ENCODE measurements around the gene AIFM2. TPM values are rescaled to one million over a fixed set of nuclear protein-coding genes. Genes with fewer than 3 reads are reported as not detected.

Gene AIFM2
- total and polyA plus RNA-seq, 4 experiments from 2014 or later = 0.68 to 5.8 (median 3.7) TPM

- H3K4me1 Mint-ChIP-seq = peaks cover 11 to 47% (median 30%) of the 10 kb centered on the region in 4 donors
- CTCF ChIA-PET (ENCODE audit: partially characterized antibody) = interaction anchor here (0.6 to 7.9 kb wide), 12 partner anchors 17 to 1017 kb away, joined by 3 to 153 read pairs (median 8); partner anchors contain the start of gene SAR1A
- peak overlapping the region; percentile 75 to 91 (median 86) for H3K4me3 Mint-ChIP-seq
- H3K4me3 ChIP-seq (ENCODE audit: low read length in 2 of 2) = peak overlapping the region; percentile 6 to 87
- no peaks in the 10 kb centered on the region for H3K27me3 ChIP-seq (ENCODE audit: insufficient read depth, low read length)
- no peaks in the 10 kb centered on the region for H3K9me3 Mint-ChIP-seq
- H3K4me1 ChIP-seq (ENCODE audit: insufficient read depth, low read length) = peaks cover 33% of the 10 kb centered on the region
- H3K36me3 Mint-ChIP-seq = peaks cover 7 to 22% of the 10 kb centered on the region in 2 donors
- H3K27ac ChIP-seq (ENCODE audit: low read depth, low read length) = peak overlapping the region; percentile 78
- POLR2A ChIA-PET (ENCODE audit: partially characterized antibody) = interaction anchor here (2.2 to 5.3 kb wide), 7 partner anchors 8 to 88 kb away, joined by 10 to 119 read pairs (median 23); partner anchors contain the start of genes PPA1 and SAR1A
- no peaks in the 10 kb centered on the region for H3K36me3 ChIP-seq (ENCODE audit: insufficient read depth, low read length)
- peak overlapping the region; percentile 29 to 92 (median 59) for H3K27ac Mint-ChIP-seq
- no peaks in the 10 kb centered on the region for H3K9me3 ChIP-seq (ENCODE audit: control insufficient read depth in 1 of 2, low read length in 2 of 2)
- no peak for DNase-seq
- intact Hi-C loops (cut with micrococcal nuclease) = loop anchor here (1.0 kb wide), 1 partner anchor 28 kb away; no protein-coding TSS in a partner anchor
- H3K27me3 Mint-ChIP-seq = no peaks in the 10 kb centered on the region
These were observed 11.9 kb upstream of the AIFM2 start for GRCh38 chr10:70144372-70145110.

DNA sequence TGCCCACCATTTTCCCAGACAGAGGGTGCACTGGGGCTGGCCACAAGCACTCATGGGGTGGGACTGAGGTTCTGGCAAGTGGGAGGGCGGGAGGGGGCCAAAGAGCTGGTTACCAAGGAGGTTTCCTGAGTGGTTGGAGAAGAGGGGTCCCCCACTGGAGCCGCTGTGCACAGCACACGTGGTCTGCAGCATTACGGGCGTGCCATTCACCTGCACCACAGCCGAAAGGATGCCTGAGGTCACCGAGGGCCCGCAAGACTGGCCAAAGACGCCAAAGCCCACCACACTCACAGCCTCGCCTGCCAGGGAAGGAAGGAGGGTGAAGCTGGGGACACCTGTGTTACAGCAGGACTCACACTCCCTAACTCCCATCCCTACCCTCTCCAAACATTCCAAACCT is 9.9 kb upstream of the AIFM2 start:
- no peaks in the 10 kb centered on the region for H3K27me3 ChIP-seq (ENCODE audit: insufficient read depth, low read length)
- H3K36me3 ChIP-seq (ENCODE audit: insufficient read depth, low read length) = peaks cover 7% of the 10 kb centered on the region
- no peaks in the 10 kb centered on the region for H3K9me3 ChIP-seq (ENCODE audit: control insufficient read depth in 1 of 2, low read length in 2 of 2)
- Mint-ChIP-seq H3K27ac (peak overlapping the region in 2 of 7 donors; percentile 25 to 58), H3K4me1 (peaks cover 11 to 47% (median 29%) of the 10 kb centered on the region in 4 donors), H3K36me3 (peaks cover 7 to 23% of the 10 kb centered on the region in 2 donors), H3K27me3 (no peaks in the 10 kb centered on the region), H3K9me3 (no peaks in the 10 kb centered on the region), H3K4me3 (no peak overlapping the region)
- no peak overlapping the region for H3K27ac ChIP-seq (ENCODE audit: low read depth, low read length)
- intact Hi-C loops (cut with micrococcal nuclease) = no loop called here
- peaks cover 33% of the 10 kb centered on the region for H3K4me1 ChIP-seq (ENCODE audit: insufficient read depth, low read length)
- ChIA-PET POLR2A (ENCODE audit: partially characterized antibody) (no interaction called here), CTCF (ENCODE audit: partially characterized antibody) (interaction anchor here (5.9 kb wide), 1 partner anchor 25 kb away, joined by 153 read pairs; no protein-coding TSS in a partner anchor)
- no peak overlapping the region for H3K4me3 ChIP-seq (ENCODE audit: low read length in 2 of 2)
- DNase-seq = no peak

DNA sequence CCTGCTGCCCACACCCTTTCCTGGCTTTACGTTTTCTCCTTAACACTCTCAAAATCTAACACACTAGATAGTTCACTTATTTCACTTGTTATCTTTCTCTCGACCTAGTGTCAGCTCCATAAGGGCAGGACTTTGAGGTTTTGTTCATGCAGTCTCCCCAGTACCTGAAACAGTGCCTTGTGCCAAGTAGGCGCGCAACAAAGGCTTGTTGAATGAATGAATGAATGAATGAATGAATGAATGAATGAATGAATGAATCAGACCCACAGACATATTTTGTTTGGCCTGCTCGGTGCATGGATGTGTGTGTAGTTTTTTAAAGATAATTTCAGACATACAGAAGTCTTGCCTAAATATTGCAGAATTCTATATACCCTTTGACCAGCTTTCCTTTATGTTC is 7.7 kb upstream of the AIFM2 start:
- no peak overlapping the region for H3K4me3 Mint-ChIP-seq
- intact Hi-C loops (cut with micrococcal nuclease) = no loop called here
- no peak overlapping the region for H3K27ac Mint-ChIP-seq
- Histone ChIP-seq H3K4me1 (ENCODE audit: insufficient read depth, low read length) (peaks cover 24% of the 10 kb centered on the region), H3K27ac (ENCODE audit: low read depth, low read length) (no peak overlapping the region), H3K27me3 (ENCODE audit: insufficient read depth, low read length) (no peaks in the 10 kb centered on the region), H3K36me3 (ENCODE audit: insufficient read depth, low read length) (peaks cover 7% of the 10 kb centered on the region), H3K9me3 (ENCODE audit: control insufficient read depth in 1 of 2, low read length in 2 of 2) (no peaks in the 10 kb centered on the region), H3K4me3 (ENCODE audit: low read length in 2 of 2) (no peak overlapping the region)
- no peaks in the 10 kb centered on the region for H3K9me3 Mint-ChIP-seq
- peaks cover 15 to 41% (median 28%) of the 10 kb centered on the region in 4 donors for H3K4me1 Mint-ChIP-seq
- ChIA-PET CTCF (ENCODE audit: partially characterized antibody) (interaction anchor here (1.3 to 3.4 kb wide), 2 partner anchors 21 to 24 kb away, joined by 4 to 16 read pairs; no protein-coding TSS in a partner anchor), POLR2A (ENCODE audit: partially characterized antibody) (no interaction called here)
- H3K36me3 Mint-ChIP-seq = peaks cover 7 to 15% of the 10 kb centered on the region in 2 donors
- no peaks in the 10 kb centered on the region for H3K27me3 Mint-ChIP-seq
- no peak for DNase-seq

GRCh38 chr10:70139997-70140250 is 7.3 kb upstream of the AIFM2 start:
- POLR2A ChIA-PET (ENCODE audit: partially characterized antibody) = no interaction called here
- peak overlapping the region in 1 of 7 donors; percentile 55 for H3K27ac Mint-ChIP-seq

DNA sequence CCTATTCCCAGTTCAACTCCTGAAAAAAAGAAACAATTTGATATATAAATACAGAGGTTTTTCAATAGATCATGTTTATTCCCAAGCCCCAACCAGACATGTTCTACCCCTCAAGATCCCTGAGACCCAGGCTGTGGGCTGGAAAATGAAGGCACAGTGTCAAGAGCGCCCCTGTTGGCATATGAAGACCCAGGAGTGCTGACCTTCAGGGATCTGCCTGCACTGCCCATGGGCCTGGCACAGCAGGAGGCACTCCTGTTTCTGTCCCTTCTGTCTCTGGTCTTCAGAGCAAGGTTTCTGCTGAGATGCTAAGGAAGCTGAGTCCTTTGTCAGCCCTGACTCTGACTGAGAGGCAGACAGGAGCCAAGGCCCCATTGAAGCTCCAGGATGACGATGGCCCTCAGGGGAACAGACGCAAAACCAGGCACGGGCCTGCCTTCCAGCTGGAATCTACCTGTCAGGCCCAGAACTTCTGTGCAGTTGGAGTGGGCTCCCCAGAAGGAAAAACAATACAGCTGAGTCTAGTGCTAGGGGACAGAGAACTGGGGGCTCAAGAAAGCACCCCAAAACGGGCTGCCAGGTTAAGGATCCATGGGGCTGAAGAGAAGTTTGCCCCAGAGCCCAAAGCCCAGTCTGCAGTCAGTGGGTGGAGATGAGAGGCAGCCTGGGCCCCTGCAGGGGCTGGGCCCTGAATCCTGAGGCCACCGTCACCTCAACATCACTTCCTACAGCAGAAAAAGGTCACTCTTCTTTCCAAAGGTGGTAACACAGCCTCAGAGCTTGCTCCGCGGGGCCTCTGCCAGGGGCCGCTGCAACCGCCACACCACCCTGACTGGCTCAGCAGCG is 6.7 kb upstream of the AIFM2 start:
- H3K4me3 Mint-ChIP-seq = no peak overlapping the region
- peaks cover 7% of the 10 kb centered on the region for H3K36me3 ChIP-seq (ENCODE audit: insufficient read depth, low read length)
- no peaks in the 10 kb centered on the region for H3K9me3 Mint-ChIP-seq
- H3K9me3 ChIP-seq (ENCODE audit: control insufficient read depth in 1 of 2, low read length in 2 of 2) = no peaks in the 10 kb centered on the region
- ChIA-PET CTCF (ENCODE audit: partially characterized antibody) (interaction anchor here (0.9 to 3.4 kb wide), 3 partner anchors 20 to 54 kb away, joined by 3 to 16 read pairs (median 4); no protein-coding TSS in a partner anchor), POLR2A (ENCODE audit: partially characterized antibody) (no interaction called here)
- H3K36me3 Mint-ChIP-seq = peaks cover 7 to 15% of the 10 kb centered on the region in 2 donors
- no peak overlapping the region for H3K4me3 ChIP-seq (ENCODE audit: low read length in 2 of 2)
- H3K4me1 Mint-ChIP-seq = peaks cover 12 to 32% (median 23%) of the 10 kb centered on the region in 4 donors
- no peak for DNase-seq
- H3K27me3 Mint-ChIP-seq = no peaks in the 10 kb centered on the region
- intact Hi-C loops (cut with micrococcal nuclease) = no loop called here
- no peaks in the 10 kb centered on the region for H3K27me3 ChIP-seq (ENCODE audit: insufficient read depth, low read length)
- H3K27ac Mint-ChIP-seq = peak overlapping the region in 1 of 7 donors; percentile 35
- H3K27ac ChIP-seq (ENCODE audit: low read depth, low read length) = no peak overlapping the region
- H3K4me1 ChIP-seq (ENCODE audit: insufficient read depth, low read length) = peaks cover 15% of the 10 kb centered on the region

More at GRCh38 chr10:70139997-70140250, 7.3 kb upstream of the AIFM2 start:
- DNase-seq = no peak
- CTCF ChIA-PET (ENCODE audit: partially characterized antibody) = interaction anchor here (1.3 to 3.4 kb wide), 2 partner anchors 21 to 24 kb away, joined by 4 to 16 read pairs; no protein-coding TSS in a partner anchor
- H3K9me3 Mint-ChIP-seq = no peaks in the 10 kb centered on the region
- intact Hi-C loops (cut with micrococcal nuclease) = no loop called here
- H3K4me1 Mint-ChIP-seq = peaks cover 15 to 38% (median 27%) of the 10 kb centered on the region in 4 donors
- H3K4me3 Mint-ChIP-seq = no peak overlapping the region
- Histone ChIP-seq H3K27ac (ENCODE audit: low read depth, low read length) (no peak overlapping the region), H3K4me1 (ENCODE audit: insufficient read depth, low read length) (peaks cover 20% of the 10 kb centered on the region), H3K36me3 (ENCODE audit: insufficient read depth, low read length) (peaks cover 7% of the 10 kb centered on the region), H3K27me3 (ENCODE audit: insufficient read depth, low read length) (no peaks in the 10 kb centered on the region), H3K9me3 (ENCODE audit: control insufficient read depth in 1 of 2, low read length in 2 of 2) (no peaks in the 10 kb centered on the region), H3K4me3 (ENCODE audit: low read length in 2 of 2) (no peak overlapping the region)
- H3K27me3 Mint-ChIP-seq = no peaks in the 10 kb centered on the region
- H3K36me3 Mint-ChIP-seq = peaks cover 7 to 15% of the 10 kb centered on the region in 2 donors

DNA sequence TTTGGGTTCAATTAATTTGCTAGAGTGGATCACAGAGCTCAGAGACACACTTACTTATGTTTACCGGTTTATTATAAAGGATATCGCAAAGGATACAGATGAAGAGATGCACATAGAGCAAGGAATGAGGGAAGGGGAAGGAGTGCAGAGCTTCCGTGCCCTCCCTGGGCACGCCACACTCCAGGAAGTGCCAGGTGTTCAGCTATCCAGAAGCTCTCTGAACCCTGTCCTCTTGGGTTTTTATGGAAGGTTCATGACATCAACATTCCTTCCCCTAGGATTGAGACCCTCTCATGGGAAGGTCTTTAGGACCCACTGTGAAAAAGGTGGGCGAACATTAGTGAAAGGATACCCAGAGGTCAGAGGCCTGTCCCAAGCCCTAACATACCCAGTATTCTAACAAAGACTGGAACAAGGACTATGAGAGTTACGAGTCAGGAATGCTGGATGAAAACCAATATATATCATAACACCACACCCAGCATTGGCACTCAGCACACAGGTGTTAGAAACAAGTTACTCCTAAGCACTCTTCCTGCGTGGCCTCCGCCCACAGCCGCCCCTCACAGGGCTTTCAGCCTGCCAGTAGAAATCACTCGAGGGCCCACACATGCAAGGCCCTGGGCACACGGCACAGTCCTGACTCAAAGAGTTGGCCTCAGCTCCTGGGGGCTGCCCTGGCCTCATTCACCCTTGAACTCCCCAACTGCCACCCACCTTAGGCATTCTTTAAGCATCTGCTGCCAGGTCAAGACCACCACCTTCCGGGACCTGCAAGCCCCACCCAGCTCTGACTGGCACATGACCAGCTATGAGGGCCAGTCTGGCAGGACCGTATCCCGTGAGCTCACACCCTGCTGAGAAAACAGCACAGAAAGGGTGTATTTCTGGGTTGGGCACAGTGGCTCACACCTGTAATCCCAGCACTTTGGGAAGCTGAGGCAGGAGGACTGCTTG is 5.6 kb upstream of the AIFM2 start:
- H3K27me3 ChIP-seq (ENCODE audit: insufficient read depth, low read length) = no peaks in the 10 kb centered on the region
- ChIA-PET CTCF (ENCODE audit: partially characterized antibody) (interaction anchor here (0.7 to 3.4 kb wide), 4 partner anchors 8 to 53 kb away, joined by 3 to 16 read pairs (median 4); partner anchors contain the start of gene TYSND1), POLR2A (ENCODE audit: partially characterized antibody) (no interaction called here)
- intact Hi-C loops (cut with micrococcal nuclease) = no loop called here
- H3K4me1 ChIP-seq (ENCODE audit: insufficient read depth, low read length) = peaks cover 3% of the 10 kb centered on the region
- Mint-ChIP-seq H3K4me1 (peaks cover 8 to 23% (median 16%) of the 10 kb centered on the region in 4 donors), H3K4me3 (no peak overlapping the region), H3K9me3 (no peaks in the 10 kb centered on the region), H3K27me3 (no peaks in the 10 kb centered on the region), H3K27ac (no peak overlapping the region), H3K36me3 (peaks cover 7 to 15% of the 10 kb centered on the region in 2 donors)
- DNase-seq = no peak
- no peak overlapping the region for H3K27ac ChIP-seq (ENCODE audit: low read depth, low read length)
- no peak overlapping the region for H3K4me3 ChIP-seq (ENCODE audit: low read length in 2 of 2)
- peaks cover 7% of the 10 kb centered on the region for H3K36me3 ChIP-seq (ENCODE audit: insufficient read depth, low read length)
- H3K9me3 ChIP-seq (ENCODE audit: control insufficient read depth in 1 of 2, low read length in 2 of 2) = no peaks in the 10 kb centered on the region

All from CD4-positive, alpha-beta memory T cell (primary cell).